GM12873 (cell line): Measurements from ENCODE around the gene CCNL1.

Experiments used
- CTCF ChIP-seq: IDR thresholded peaks from 2 replicates; pipeline ENCODE4 v1.5.1; 2012; ENCODE audit warnings: low read depth, mild to moderate bottlenecking, moderate library complexity, low read length, control low read depth; ENCODE audit not compliant: insufficient read depth; ENCODE audit errors: missing control alignments

CCNL1 gene

GRCh38 chr3:157122832-157123427 lies 37.0 kb downstream of the CCNL1 start:
- no peak for TF ChIP-seq CTCF

- TF ChIP-seq CTCF = no peak
These were observed 37.8 kb downstream of the CCNL1 start for GRCh38 chr3:157122116-157122515.

- no peak for TF ChIP-seq CTCF
These were observed 38.4 kb downstream of the CCNL1 start for GRCh38 chr3:157121522-157121921.

GRCh38 chr3:157120071-157120892 lies 39.7 kb downstream of the CCNL1 start:
- TF ChIP-seq CTCF = no peak

- no peak for TF ChIP-seq CTCF
These were observed 40.5 kb downstream of the CCNL1 start for GRCh38 chr3:157119369-157119951.

- no peak for TF ChIP-seq CTCF
These were observed 41.9 kb downstream of the CCNL1 start for GRCh38 chr3:157117875-157118654.

- TF ChIP-seq CTCF = no peak
These were observed 42.7 kb downstream of the CCNL1 start for GRCh38 chr3:157117206-157117605.
